Lower leg skin (tissue), 3 donors: ENCODE measurements around the gene CAPS.

ENCODE experiments used
- CTCF ChIP-seq, 3 donors: fragments of 450-650 bp; IDR thresholded peaks; one replicate each; pipeline ENCODE4 v1.5.1; 2016; ENCODE audit warnings: antibody characterized with exemption in 3 of 3, mild to moderate bottlenecking in 3 of 3, moderate library complexity in 2 of 3
- POLR2A ChIP-seq, 2 donors: fragments of 450-650 bp; IDR thresholded peaks; one replicate each; pipeline ENCODE4 v1.6.1; 2016 to 2017; ENCODE audit warnings: antibody characterized with exemption in 2 of 2, mild to moderate bottlenecking in 1 of 2, moderate library complexity in 1 of 2

GRCh38 chr19:5895890-5896289 is 18.2 kb upstream of the CAPS start:
- TF ChIP-seq POLR2A (IDR thresholded peaks at IDR 0.05) = no peak
- TF ChIP-seq CTCF (IDR thresholded peaks at IDR 0.05) = no peak
